ENCODE measurements around the gene ADAM15. TPM values are rescaled to one million over a fixed set of nuclear protein-coding genes. Genes with fewer than 3 reads are reported as not detected.

ADAM15 gene
- total RNA-seq, 1 experiment from 2014 or later: 67.1 TPM

DNA sequence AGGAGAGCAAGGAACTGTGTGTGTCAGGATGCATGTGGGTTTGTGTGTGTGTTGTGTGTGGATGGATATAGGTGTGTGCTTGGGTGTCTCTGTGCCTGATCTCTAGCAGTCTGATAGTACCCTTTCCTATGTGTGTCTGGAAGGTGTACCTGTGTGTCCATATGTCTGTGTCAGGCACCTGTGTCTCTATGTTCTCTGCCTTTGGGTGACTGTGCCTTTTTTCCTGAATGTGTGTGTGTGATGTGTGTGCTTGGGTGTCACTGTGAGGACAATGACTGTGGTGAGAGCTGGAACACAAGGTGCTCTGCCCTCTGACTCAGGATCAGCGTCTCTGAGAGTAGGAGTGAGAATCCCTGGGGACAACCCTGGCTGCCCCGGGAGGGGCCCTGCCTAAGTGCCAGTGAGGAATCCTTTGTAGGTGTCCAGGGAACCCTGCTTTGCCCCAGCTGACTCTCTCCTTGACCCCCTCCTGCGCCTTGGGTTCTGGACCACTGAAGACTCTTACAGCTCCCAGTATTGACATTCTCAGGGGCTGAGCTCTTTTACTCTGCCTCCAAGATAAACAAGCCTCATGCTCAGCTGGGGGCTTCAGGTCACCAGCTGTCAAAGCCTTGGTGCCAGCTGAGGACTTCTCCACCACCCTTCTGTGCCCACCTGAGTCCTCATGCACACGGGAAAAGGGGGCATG lies 26.8 kb downstream of the ADAM15 start:
- DNase-seq (ENCODE audit: low read depth, low spot score): no peak
- in situ Hi-C loops (cut with HindIII; ENCODE audit: low pct_unique_long_range_greater_than_20kb, low sequenced_read_pairs): no loop called here

GRCh38 chr1:155078469-155079209 lies 27.5 kb downstream of the ADAM15 start, which contains the start of gene EFNA3:
Gene EFNA3 (plus strand): TSS chr1:155078837. CDS start chr1:155078942, 105 bp downstream.
- peak; percentile 77 for DNase-seq (ENCODE audit: low read depth, low spot score)
- in situ Hi-C loops (cut with HindIII; ENCODE audit: low pct_unique_long_range_greater_than_20kb, low sequenced_read_pairs): no loop called here

DNA sequence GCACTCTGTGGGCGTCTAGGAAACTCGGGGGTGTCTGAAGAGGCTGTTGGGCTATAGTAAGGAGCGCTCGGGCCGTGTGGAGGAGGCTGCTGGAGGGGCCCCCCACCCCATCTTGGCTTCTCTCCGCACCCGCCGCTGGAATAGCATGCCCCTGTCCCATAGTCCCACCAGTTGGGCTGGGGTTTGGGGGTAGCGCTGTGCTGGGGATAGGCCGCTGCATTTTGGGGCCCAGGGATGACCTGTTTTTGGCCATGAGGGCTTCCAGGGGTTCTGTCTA lies 28.0 kb downstream of the ADAM15 start:
- DNase-seq (ENCODE audit: low read depth, low spot score): no peak

DNA sequence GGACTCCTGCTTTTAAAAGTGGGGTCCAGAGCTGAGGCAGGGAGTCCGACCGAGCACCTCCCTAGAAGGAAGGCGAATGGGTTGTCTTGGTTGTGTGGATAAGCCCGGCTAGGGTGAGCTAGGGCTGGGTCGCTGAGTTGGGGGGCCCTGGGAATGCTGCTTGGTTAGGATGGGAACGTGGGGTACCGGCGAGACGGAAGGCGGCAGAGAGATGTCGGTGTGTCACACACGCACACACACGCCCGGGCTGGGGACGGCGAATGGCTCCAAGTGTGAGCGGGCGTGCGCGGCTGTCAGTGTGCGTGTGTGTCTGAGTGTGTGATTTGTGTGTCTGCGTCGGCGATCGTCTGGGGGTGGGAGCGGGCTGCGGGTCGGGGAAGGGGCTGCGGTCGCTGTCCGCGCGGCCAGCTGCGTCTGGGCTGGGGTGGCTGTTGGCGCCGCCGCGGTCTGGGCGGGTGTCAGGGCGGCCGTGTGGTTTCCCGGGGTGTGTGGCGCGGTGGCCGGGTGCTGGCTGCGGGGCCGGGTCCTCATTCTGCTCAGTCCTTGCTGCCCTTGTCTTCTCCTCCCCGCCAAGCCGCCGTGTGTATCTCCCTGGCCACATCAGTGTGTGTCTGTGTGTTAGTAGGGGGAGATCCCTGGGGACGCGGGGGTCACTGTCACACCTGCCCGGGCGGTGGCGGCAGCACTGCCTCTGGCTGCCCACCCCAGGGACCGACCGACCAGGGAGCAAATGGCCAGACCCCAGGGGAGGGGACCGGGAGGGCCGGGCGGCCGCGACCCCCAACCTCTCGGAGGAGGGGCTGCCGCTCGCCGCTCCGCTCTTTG lies 28.6 kb downstream of the ADAM15 start:
- DNase-seq (ENCODE audit: low read depth, low spot score): no peak
- in situ Hi-C loops (cut with HindIII; ENCODE audit: low pct_unique_long_range_greater_than_20kb, low sequenced_read_pairs): no loop called here

More for the DNA sequence above, 28.0 kb downstream of the ADAM15 start:
- in situ Hi-C loops (cut with HindIII; ENCODE audit: low pct_unique_long_range_greater_than_20kb, low sequenced_read_pairs): no loop called here

DNA sequence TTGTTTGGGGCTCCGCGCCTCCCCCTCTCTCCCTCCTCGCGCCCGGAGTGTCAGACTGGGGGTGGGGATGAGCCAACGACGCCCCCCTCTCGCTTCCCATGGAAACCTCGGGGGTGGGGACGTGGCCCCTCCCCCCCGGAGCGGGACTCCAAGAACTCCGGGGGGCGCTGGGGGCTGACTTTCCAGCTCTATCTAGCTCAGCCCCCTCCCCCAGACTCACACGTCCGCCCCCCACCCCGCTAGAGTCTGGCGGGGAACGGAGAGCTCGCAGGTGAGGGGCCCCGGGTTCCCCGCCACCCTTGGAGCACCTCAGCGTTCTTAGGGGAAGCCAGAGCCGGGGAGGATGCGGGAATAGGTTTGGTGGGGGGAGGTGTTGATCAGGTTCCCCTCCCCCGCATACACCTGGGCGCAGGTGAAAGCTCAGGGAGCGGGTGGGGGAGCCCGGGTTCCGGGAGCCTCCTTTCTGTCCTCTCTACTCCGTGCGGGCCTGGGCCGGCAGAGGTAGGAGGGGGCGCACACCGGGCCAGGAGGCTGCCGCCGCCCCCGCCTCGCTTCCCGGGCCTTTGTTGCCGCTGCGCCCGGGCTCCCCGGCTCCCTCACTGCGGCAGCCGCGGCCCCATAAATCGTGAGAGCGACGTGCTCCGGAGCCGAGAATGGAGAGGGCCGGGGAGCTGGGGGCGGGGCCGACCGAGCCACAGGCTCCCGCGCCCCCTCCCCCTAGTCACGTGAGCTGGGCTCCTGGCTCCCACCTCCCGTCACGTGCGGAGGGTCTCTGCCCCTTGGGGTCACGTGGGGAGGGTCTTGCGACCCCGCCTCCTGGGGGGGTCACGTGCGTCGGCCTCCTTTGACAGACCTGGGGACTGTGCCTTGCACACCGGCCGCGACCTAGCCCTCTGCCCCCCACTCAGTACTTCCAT lies 29.5 kb downstream of the ADAM15 start:
- in situ Hi-C loops (cut with HindIII; ENCODE audit: low pct_unique_long_range_greater_than_20kb, low sequenced_read_pairs): no loop called here
- DNase-seq (ENCODE audit: low read depth, low spot score): no peak

DNA sequence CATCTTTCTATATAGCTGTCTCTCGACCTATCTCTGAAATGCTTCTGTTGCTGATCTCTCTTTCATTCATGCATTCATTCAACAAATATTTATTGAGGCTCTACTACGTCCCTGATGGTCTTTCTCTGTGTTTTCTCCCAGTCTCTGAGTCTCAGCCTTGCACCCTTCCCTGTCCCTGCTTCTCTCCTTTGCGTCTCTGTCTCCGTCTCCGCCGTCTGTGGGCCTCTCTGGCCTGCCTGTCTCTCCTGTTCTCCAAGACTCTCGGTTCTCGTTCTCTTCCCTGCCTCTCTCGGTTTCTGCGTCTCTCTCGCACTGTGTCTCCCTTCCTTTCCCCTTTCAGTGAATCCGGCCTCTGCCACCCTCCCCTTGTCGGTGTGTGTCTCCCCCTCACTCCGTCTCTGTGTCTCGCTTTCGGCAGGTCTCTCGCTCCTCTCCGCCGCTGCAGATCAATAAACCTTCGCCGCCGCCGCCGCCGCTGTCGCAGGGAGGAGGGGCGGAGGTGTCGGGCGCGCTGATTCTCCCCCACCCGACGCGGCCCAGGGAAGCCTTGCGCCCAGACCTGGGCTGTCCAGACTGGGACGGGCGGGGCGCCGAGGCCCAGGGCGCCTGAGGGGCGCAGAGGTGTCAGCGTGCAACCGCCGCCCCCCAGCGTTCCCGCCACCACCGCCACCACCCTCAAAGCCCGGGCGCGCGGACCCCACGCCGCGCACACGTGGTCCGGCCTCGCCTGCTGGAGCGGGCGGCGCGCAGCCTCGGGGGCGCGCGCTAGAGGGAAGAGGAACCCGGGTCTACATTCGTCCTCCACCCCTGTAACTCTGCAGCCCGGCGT lies 30.6 kb downstream of the ADAM15 start:
- in situ Hi-C loops (cut with HindIII; ENCODE audit: low pct_unique_long_range_greater_than_20kb, low sequenced_read_pairs): no loop called here
- no peak for DNase-seq (ENCODE audit: low read depth, low spot score)

- in situ Hi-C loops (cut with HindIII; ENCODE audit: low pct_unique_long_range_greater_than_20kb, low sequenced_read_pairs): no loop called here
- no peak for DNase-seq (ENCODE audit: low read depth, low spot score)
Measured at GRCh38 chr1:155082301-155083051, 31.4 kb downstream of the ADAM15 start.

GRCh38 chr1:155083052-155083541 lies 32.0 kb downstream of the ADAM15 start:
- in situ Hi-C loops (cut with HindIII; ENCODE audit: low pct_unique_long_range_greater_than_20kb, low sequenced_read_pairs): no loop called here
- no peak for DNase-seq (ENCODE audit: low read depth, low spot score)

DNA sequence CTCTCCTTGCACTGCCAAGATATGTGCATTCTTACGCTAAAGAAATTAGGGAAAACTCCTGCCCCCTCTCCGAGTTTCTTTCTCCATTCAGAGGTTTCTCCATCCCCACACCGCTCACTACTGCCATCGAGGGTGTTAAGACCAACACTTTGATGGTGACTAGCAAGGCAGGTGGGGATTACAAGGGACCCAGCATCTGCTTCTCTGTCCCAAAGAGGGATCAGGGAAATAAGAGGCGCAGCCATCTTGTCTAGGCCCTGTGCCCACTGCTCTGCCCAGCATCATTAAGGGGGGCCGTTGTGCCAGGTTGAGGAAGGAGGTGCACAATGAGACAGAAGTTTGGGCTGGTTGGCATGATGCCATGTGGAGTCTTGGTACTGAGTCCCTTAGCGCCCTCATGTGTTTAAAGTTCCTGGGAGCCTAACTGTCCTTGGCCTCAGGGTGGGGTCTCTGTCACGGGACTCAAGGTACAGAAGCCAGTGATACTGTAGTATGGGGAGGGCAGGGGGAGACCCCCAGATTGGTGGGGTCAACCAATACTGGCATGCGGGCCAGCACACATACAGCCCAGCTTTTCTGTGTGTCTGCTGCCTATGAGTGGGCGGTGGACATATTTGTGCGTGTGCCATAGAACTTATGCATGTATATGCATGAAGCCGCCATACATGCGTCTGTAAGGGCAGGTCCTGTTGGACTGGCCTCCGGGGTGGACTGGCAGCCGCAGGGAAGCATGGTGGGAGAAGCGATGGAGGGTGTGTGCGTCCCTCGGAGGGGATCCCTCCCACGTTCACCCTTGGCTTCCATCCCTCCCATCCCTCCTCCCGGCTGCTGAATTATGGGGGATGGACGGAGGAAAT lies 33.0 kb downstream of the ADAM15 start:
- peak; percentile 75 for DNase-seq (ENCODE audit: low read depth, low spot score)

DNA sequence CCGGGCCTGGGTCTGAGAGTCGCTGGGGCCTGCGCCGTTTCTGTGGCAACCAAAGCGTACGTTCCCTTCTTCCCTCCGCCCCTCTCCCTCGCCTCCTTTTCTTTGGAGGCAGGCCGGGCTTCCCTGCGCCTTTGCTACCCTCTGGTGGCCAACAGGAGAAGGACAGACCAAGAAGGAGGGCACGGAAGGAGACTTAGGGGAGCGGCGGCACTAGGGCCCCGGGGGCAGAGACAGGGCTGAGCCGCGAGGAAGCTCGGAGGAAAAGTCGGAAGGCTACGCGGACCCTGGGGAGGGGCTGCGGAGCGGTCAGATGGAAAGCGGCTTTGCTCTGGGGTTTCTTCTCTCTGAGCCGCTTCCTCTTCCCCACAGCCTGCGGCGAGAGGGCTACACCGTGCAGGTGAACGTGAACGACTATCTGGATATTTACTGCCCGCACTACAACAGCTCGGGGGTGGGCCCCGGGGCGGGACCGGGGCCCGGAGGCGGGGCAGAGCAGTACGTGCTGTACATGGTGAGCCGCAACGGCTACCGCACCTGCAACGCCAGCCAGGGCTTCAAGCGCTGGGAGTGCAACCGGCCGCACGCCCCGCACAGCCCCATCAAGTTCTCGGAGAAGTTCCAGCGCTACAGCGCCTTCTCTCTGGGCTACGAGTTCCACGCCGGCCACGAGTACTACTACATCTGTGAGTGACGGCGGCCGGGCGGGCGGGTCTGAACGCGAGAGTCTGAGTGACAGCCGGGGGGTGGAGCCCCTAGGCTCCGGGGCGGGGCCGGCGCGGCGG lies 33.8 kb downstream of the ADAM15 start:
- in situ Hi-C loops (cut with HindIII; ENCODE audit: low pct_unique_long_range_greater_than_20kb, low sequenced_read_pairs): no loop called here
- peak; percentile 99 for DNase-seq (ENCODE audit: low read depth, low spot score)

More for the DNA sequence above, 33.0 kb downstream of the ADAM15 start:
- in situ Hi-C loops (cut with HindIII; ENCODE audit: low pct_unique_long_range_greater_than_20kb, low sequenced_read_pairs): no loop called here

DNA sequence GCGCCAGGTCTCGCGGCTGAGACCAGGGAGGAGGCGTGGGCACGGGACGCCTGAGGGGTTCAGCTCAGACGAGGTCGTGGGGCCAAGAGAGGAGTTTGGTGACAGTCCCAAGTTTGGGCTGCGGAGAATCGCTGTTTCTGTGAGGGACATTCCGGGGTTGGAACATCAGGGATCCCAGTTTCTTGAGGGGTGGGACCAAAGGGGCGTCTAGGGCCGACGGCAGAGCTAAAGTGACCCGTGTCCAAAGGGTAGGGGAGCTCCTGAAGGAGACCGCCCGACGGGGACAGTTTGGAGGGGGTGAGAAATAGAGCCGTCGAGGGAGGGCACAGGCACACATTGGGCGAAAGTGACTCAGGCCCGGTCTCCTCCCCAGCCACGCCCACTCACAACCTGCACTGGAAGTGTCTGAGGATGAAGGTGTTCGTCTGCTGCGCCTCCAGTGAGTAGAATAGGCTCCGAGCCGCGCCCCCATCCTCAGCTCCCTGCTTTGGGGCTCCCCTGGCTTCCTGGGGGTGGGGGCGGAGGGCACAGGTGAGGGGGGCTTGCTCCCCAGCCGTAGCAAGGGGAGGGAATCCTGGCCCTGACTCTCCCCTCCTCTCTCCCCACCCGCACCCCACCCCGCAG lies 34.5 kb downstream of the ADAM15 start:
- in situ Hi-C loops (cut with HindIII; ENCODE audit: low pct_unique_long_range_greater_than_20kb, low sequenced_read_pairs): no loop called here
- peak; percentile 57 for DNase-seq (ENCODE audit: low read depth, low spot score)

DNA sequence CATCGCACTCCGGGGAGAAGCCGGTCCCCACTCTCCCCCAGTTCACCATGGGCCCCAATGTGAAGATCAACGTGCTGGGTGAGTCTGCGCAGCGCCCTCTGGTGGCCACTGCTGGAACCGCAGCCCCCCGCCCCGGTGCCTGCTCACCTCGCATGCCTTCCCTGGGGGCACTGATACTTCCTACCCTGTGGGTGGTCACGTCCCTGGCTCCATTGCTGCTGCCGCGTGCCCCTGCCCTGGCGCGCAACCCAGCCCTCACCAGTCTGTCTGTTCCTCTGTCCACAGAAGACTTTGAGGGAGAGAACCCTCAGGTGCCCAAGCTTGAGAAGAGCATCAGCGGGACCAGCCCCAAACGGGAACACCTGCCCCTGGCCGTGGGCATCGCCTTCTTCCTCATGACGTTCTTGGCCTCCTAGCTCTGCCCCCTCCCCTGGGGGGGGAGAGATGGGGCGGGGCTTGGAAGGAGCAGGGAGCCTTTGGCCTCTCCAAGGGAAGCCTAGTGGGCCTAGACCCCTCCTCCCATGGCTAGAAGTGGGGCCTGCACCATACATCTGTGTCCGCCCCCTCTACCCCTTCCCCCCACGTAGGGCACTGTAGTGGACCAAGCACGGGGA lies 35.1 kb downstream of the ADAM15 start:
- DNase-seq (ENCODE audit: low read depth, low spot score): peak; percentile 78

DNA sequence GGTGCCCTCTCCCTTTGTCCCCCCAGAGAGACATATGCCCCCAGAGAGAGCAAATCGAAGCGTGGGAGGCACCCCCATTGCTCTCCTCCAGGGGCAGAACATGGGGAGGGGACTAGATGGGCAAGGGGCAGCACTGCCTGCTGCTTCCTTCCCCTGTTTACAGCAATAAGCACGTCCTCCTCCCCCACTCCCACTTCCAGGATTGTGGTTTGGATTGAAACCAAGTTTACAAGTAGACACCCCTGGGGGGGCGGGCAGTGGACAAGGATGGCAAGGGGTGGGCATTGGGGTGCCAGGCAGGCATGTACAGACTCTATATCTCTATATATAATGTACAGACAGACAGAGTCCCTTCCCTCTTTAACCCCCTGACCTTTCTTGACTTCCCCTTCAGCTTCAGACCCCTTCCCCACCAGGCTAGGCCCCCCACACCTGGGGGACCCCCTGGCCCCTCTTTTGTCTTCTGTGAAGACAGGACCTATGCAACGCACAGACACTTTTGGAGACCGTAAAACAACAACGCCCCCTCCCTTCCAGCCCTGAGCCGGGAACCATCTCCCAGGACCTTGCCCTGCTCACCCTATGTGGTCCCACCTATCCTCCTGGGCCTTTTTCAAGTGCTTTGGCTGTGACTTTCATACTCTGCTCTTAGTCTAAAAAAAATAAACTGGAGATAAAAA lies 35.9 kb downstream of the ADAM15 start:
- in situ Hi-C loops (cut with HindIII; ENCODE audit: low pct_unique_long_range_greater_than_20kb, low sequenced_read_pairs): no loop called here
- no peak for DNase-seq (ENCODE audit: low read depth, low spot score)

More for the DNA sequence above, 35.1 kb downstream of the ADAM15 start:
- in situ Hi-C loops (cut with HindIII; ENCODE audit: low pct_unique_long_range_greater_than_20kb, low sequenced_read_pairs): no loop called here

Measured in SK-MEL-5 (cell line).